Endodermal cell (in vitro differentiated cells): ENCODE data around the gene EDC4. TPM values are rescaled to one million over a fixed set of nuclear protein-coding genes. Genes with fewer than 3 reads are reported as not detected.

ENCODE experiments used
- DNase-seq: peaks from one replicate; pipeline ENCODE4 v3.0.0-alpha.2; 2017
- H3K27ac ChIP-seq: 2 replicates; pipeline ENCODE4 v1.5.1; 2013; ENCODE audit warnings: mild to moderate bottlenecking, low read depth, low read length, moderate library complexity
- H3K27me3 ChIP-seq: 2 replicates; pipeline ENCODE4 v1.6.1; 2013; ENCODE audit warnings: mild to moderate bottlenecking, low read length, moderate library complexity; ENCODE audit not compliant: insufficient read depth, control insufficient read depth, poor library complexity, severe bottlenecking
- H3K36me3 ChIP-seq: 2 replicates; pipeline ENCODE4 v1.7.0; 2013; ENCODE audit warnings: mild to moderate bottlenecking, low read length, moderate library complexity; ENCODE audit not compliant: control insufficient read depth, insufficient read depth
- H3K4me1 ChIP-seq: one replicate; pipeline ENCODE4 v1.7.0; 2013; ENCODE audit warnings: low read length; ENCODE audit not compliant: control insufficient read depth, insufficient read depth
- H3K4me3 ChIP-seq: 2 replicates; pipeline ENCODE4 v1.5.1; 2013; ENCODE audit warnings: mild to moderate bottlenecking, low read length, moderate library complexity
- H3K9ac ChIP-seq: 2 replicates; pipeline ENCODE4 v1.6.1; 2013; ENCODE audit warnings: mild to moderate bottlenecking, low read length, moderate library complexity; ENCODE audit not compliant: poor library complexity, severe bottlenecking; ENCODE audit errors: extremely low read depth
- H3K9me3 ChIP-seq: 2 replicates; pipeline ENCODE4 v1.6.1; 2013; ENCODE audit warnings: mild to moderate bottlenecking, low read length, moderate library complexity; ENCODE audit not compliant: control insufficient read depth
- H3K27ac Mint-ChIP-seq: 2 replicates; pipeline ENCODE4 v1.8.0; 2020; ENCODE audit warnings: mixed read lengths
- H3K27me3 Mint-ChIP-seq: 2 replicates; pipeline ENCODE4 v1.8.0; 2021; ENCODE audit warnings: mild to moderate bottlenecking, mixed read lengths; ENCODE audit not compliant: insufficient read depth
- H3K36me3 Mint-ChIP-seq: 2 replicates; pipeline ENCODE4 v1.8.0; 2020; ENCODE audit warnings: low read depth, mixed read lengths
- H3K4me1 Mint-ChIP-seq: 2 replicates; pipeline ENCODE4 v1.8.0; 2020; ENCODE audit warnings: mixed read lengths
- H3K4me3 Mint-ChIP-seq: 2 replicates; pipeline ENCODE4 v1.8.0; 2020; ENCODE audit warnings: mild to moderate bottlenecking, moderate library complexity, mixed read lengths
- H3K9me3 Mint-ChIP-seq: 2 replicates; pipeline ENCODE4 v1.8.0; 2020; ENCODE audit warnings: mild to moderate bottlenecking, mixed read lengths
- WGBS, 2 experiments: methylation state at CpG; one replicate each; pipeline versions ENCODE4 v1.1.5 to v1.1.7; 2013; ENCODE audit warnings: missing lambda C conversion rate in 2 of 2, mixed read lengths in 1 of 2; ENCODE audit not compliant: insufficient coverage in 1 of 2, insufficient read length in 1 of 2; 5-methylcytosine and 5-hydroxymethylcytosine counted together
- total RNA-seq, 2 donors: library from RNA; stranded (reverse); fragmentation: NEBNext Ultra II Directional in 1 of 2; extraction: Animal tissue kit (Norgen Biotek cat#: 25700) in 1 of 2; gene quantifications; 2 replicates in 1 of 2; 3 replicates in 1 of 2; pipeline ENCODE4 v1.2.1, GENCODE V29; 2021
- TF ChIP-seq, protein P1 (sequence below): fragments of 200-600 bp; sonication (generic); conservative IDR thresholded peaks from 2 replicates; pipeline ENCODE4 v1.5.0; 2021; ENCODE audit warnings: antibody characterized with exemption, mild to moderate bottlenecking

The EDC4 gene
- total RNA-seq, 2 donors from 2014 or later, result 69.2 to 74.3 TPM

DNA sequence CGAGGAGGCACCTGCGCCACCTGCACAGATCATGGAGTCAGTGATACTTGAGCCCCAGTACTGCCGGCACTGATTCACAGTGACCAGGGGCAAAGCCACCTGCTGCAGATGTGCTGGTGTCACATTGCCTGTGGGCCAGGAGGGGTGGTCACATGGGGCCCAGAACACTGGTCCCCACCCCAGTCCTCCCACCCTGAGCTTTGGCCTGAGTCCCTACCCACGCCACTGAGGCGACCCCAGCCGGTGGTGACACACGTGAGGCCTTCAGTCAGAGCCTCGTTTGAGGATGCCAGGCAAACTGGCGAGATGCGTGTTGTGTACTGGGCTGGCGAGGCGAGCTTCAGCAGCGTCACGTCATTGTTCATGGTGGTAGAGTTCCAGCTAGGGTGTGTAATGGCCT lies 57.3 kb downstream of the EDC4 start:
- Mint-ChIP-seq H3K36me3 (peaks cover 18% of the 10 kb centered on the region), H3K4me3 (no peak overlapping the region), H3K27me3 (no peaks in the 10 kb centered on the region), H3K4me1 (peaks cover 20% of the 10 kb centered on the region), H3K9me3 (no peaks in the 10 kb centered on the region), H3K27ac (no peak overlapping the region)
- Histone ChIP-seq H3K9ac (no peak overlapping the region), H3K27me3 (no peaks in the 10 kb centered on the region), H3K4me3 (no peak overlapping the region), H3K27ac (no peak overlapping the region), H3K36me3 (peaks cover 15% of the 10 kb centered on the region), H3K9me3 (no peaks in the 10 kb centered on the region), H3K4me1 (no peaks in the 10 kb centered on the region)
- DNase-seq, result no peak
- TF ChIP-seq, protein P1, sequence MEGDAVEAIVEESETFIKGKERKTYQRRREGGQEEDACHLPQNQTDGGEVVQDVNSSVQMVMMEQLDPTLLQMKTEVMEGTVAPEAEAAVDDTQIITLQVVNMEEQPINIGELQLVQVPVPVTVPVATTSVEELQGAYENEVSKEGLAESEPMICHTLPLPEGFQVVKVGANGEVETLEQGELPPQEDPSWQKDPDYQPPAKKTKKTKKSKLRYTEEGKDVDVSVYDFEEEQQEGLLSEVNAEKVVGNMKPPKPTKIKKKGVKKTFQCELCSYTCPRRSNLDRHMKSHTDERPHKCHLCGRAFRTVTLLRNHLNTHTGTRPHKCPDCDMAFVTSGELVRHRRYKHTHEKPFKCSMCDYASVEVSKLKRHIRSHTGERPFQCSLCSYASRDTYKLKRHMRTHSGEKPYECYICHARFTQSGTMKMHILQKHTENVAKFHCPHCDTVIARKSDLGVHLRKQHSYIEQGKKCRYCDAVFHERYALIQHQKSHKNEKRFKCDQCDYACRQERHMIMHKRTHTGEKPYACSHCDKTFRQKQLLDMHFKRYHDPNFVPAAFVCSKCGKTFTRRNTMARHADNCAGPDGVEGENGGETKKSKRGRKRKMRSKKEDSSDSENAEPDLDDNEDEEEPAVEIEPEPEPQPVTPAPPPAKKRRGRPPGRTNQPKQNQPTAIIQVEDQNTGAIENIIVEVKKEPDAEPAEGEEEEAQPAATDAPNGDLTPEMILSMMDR, result no peak
- WGBS, 2 experiments, result 96 to 99% methylated on average over 14 of the region's 14 CpGs

DNA sequence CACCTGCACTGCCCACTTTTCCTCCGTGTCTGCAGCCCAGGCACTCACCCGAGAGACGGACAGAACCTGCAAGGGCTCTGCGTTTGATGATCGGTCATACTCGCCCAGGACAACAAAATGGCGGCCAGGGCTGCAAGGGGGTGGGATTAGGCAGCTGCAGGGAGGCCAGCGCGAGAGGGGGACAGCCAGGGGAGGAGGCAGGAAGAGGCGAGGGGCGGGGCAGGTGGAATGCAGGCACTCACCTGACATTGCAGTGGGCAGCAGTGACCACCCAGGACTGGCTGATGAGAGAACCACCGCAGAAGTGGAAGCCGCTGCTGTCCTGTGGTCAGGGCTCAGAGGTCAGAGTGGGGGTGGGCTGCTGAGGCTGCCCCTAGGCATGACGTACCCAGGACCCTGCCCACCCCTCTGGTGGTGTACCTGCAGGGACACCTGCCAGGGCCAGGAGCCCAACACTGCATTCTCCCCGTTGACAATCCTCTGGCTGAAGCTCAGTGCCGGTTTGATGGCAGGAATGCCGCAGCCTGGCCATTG lies 57.9 kb downstream of the EDC4 start:
- no peak overlapping the region for H3K9ac ChIP-seq
- H3K4me3 Mint-ChIP-seq, result no peak overlapping the region
- peaks cover 19% of the 10 kb centered on the region for H3K4me1 Mint-ChIP-seq
- no peak overlapping the region for H3K27ac Mint-ChIP-seq
- peaks cover 15% of the 10 kb centered on the region for H3K36me3 ChIP-seq
- H3K27me3 Mint-ChIP-seq, result no peaks in the 10 kb centered on the region
- no peaks in the 10 kb centered on the region for H3K27me3 ChIP-seq
- H3K27ac ChIP-seq, result no peak overlapping the region
- no peaks in the 10 kb centered on the region for H3K9me3 ChIP-seq
- H3K36me3 Mint-ChIP-seq, result peaks cover 18% of the 10 kb centered on the region
- 93 to 96% methylated on average over 9 to 17 of the region's 17 CpGs for WGBS, 2 experiments
- TF ChIP-seq, protein P1, result no peak
- DNase-seq, result no peak
- H3K4me3 ChIP-seq, result no peak overlapping the region
- H3K9me3 Mint-ChIP-seq, result no peaks in the 10 kb centered on the region
- H3K4me1 ChIP-seq, result no peaks in the 10 kb centered on the region

Other genes starting within 250 kb of the EDC4 start
- 10 to 100 TPM; 13.6 to 19.8 TPM for gene CARMIL2, start 227.9 kb upstream of the EDC4 start, total RNA-seq
- gene ACD, start 212.8 kb upstream of the EDC4 start, total RNA-seq, result 10 to 100 TPM; 39.3 to 41.5 TPM
- gene PARD6A, start 212.1 kb upstream of the EDC4 start, total RNA-seq, result 1 to 10 TPM; 2.6 to 3.7 TPM
- 10 to 100 TPM; 19.0 to 21.2 TPM for gene ENKD1, start 206.3 kb upstream of the EDC4 start, total RNA-seq
- 1 to 10 TPM; 3.6 to 4.7 TPM for gene C16orf86, start 206.2 kb upstream of the EDC4 start, total RNA-seq
- gene GFOD2, start 153.7 kb upstream of the EDC4 start, total RNA-seq, result 10 to 100 TPM; 18.2 to 21.2 TPM
- gene RANBP10, start 66.5 kb upstream of the EDC4 start, total RNA-seq, result 10 to 100 TPM; 19.2 to 22.5 TPM
- 1 to 10 TPM; 2.8 to 3.2 TPM for gene TSNAXIP1, start 66.2 kb upstream of the EDC4 start, total RNA-seq
- gene THAP11, start 30.7 kb upstream of the EDC4 start, total RNA-seq, result 10 to 100 TPM; 28.0 to 32.9 TPM
- gene NUTF2, start 26.1 kb upstream of the EDC4 start, total RNA-seq, result 100 to 1,000 TPM; 201 to 218 TPM
- 10 to 100 TPM; 43.7 to 57.2 TPM for gene CENPT, start 25.4 kb upstream of the EDC4 start, total RNA-seq
- gene NRN1L, start 11.8 kb downstream of the EDC4 start, total RNA-seq, result 1 to 10 TPM; 7.0 to 7.3 TPM
- 10 to 100 TPM; 32.1 to 37.4 TPM for gene PSKH1, start 20.2 kb downstream of the EDC4 start, total RNA-seq
- 1 to 10 TPM in 1 of 2 donors, under 1 TPM in 1; 0.66 to 2.3 TPM for gene CTRL, start 58.8 kb downstream of the EDC4 start, total RNA-seq
- gene PSMB10, start 63.8 kb downstream of the EDC4 start, total RNA-seq, result 10 to 100 TPM; 15.5 to 16.5 TPM
- gene LCAT, start 71.1 kb downstream of the EDC4 start, total RNA-seq, result 10 to 100 TPM in 1 of 2 donors, 1 to 10 TPM in 1; 8.4 to 14.3 TPM
- gene SLC12A4, start 95.6 kb downstream of the EDC4 start, total RNA-seq, result 10 to 100 TPM; 37.9 to 43.4 TPM
- gene DPEP3, start 107.4 kb downstream of the EDC4 start, total RNA-seq, result 1 to 10 TPM; 2.9 to 3.5 TPM
- under 1 TPM in 1 of 2 donors, not detected in 1; 0.20 TPM for gene DPEP2, start 126.4 kb downstream of the EDC4 start, total RNA-seq
- not detected for gene DPEP2NB, start 142.9 kb downstream of the EDC4 start, total RNA-seq
- gene DDX28, start 150.2 kb downstream of the EDC4 start, total RNA-seq, result 10 to 100 TPM; 12.1 to 12.3 TPM
- gene DUS2, start 150.2 kb downstream of the EDC4 start, total RNA-seq, result 10 to 100 TPM; 23.4 to 24.0 TPM
- gene NFATC3, start 212.3 kb downstream of the EDC4 start, total RNA-seq, result 10 to 100 TPM; 27.4 to 30.1 TPM